ENCODE measurements around the gene LIFR.

- TF ChIP-seq CTCF (IDR thresholded peaks at IDR 0.05) (no peak), POLR2A (IDR thresholded peaks at IDR 0.05) (no peak)
Observed at GRCh38 chr5:38557308-38557710, 863 bp upstream of the LIFR start.
